HG03565 (cell line): Measurements from ENCODE around the gene PRKN.
"Not testable (repeated sequence)": the region's sequence is repeated elsewhere in the genome, so short reads cannot be mapped to it uniquely, and the experiment has no call there.

ENCODE experiments used
- ATAC-seq: cut with Tn5 transposase; IDR thresholded peaks from one replicate; pipeline ENCODE4 v1.9.1; 2021; ENCODE audit warnings: mild to moderate bottlenecking, moderate library complexity; ENCODE audit not compliant: unreplicated experiment

Gene PRKN

GRCh38 chr6:161833099-161833860 is 894.3 kb downstream of the PRKN start:
- ATAC-seq, result no peak

DNA sequence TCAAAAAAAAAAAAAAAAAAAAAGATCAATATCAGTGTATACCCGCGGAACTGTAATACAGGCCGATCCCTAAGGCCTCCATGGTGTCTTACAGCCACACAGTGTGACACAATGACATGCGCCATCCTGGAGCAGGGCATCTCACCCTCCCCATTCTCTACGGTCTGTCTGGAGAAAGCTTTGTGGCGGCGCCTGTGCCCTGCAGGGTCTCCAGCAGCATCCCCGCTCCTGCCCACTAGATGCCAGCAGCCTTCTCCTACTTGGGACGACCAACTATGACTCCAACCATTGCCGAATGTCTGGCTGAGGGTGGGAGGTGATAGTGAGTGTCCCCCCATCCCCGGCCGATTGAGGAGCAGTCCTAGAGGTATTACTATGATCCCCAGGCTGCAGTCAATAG is 894.9 kb downstream of the PRKN start:
- no peak for ATAC-seq

- ATAC-seq, result no peak
These were observed 896.5 kb downstream of the PRKN start for GRCh38 chr6:161830866-161831616.

GRCh38 chr6:161829291-161829729 is 898.3 kb downstream of the PRKN start:
- ATAC-seq, result no peak

DNA sequence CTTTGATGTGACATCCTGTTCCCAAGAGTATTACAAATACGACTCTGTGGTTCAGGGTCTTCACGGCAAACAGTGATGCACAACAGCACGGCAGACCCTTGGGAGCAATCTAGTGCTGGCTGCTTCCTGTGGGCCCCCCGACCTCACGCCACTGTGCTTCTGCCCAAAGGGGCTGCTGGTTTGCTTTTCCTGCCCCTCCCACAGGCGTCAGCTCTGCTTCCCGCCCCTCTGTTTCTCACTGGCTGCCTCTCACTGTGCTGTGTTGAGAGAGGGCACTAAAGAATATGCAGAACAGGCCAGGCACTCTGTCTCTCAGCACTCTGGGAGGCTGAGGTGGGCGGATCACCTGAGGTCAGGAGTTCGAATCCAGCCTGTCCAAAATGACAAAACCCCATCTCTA is 899.2 kb downstream of the PRKN start:
- no peak for ATAC-seq

DNA sequence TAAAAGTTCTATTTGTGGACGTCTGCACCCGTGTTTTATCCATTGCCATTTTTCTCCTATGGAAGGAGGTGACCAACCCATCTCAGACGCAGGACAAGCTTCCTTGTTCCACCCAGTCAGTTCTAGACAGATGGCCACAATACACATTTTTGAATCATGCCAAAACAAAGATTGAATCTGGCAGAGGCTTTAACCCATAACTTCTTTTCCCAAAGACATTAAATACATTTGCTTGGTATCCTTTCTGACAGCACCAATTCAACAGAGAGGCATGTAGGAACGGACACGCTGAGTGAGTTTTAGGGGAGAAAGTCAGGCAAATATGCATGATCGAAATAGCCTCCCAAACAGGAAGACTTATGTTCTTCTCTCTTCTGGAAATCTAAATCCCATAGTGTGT is 901.1 kb downstream of the PRKN start:
- ATAC-seq, result no peak

DNA sequence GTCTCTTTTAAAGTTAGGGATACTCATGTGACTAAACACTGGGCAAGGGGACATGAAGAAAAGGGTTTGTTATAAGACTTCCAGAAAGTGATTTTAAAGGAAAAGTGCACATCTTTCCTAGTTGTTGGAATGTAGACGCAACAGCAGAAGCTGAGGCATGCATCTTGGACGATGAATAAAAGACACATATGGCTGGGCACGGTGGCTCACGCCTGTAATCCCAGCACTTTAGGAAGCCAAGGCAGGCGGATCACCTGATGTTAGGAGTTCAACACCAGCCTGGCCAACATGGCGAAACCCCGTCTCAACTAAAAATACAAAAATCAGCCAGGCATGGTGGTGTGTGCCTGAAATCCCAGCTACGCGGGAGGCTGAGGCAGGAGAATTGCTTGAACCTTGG is 905.4 kb downstream of the PRKN start:
- not testable (repeated sequence) for ATAC-seq

GRCh38 chr6:161817881-161818280 is 909.7 kb downstream of the PRKN start:
- ATAC-seq, result no peak

DNA sequence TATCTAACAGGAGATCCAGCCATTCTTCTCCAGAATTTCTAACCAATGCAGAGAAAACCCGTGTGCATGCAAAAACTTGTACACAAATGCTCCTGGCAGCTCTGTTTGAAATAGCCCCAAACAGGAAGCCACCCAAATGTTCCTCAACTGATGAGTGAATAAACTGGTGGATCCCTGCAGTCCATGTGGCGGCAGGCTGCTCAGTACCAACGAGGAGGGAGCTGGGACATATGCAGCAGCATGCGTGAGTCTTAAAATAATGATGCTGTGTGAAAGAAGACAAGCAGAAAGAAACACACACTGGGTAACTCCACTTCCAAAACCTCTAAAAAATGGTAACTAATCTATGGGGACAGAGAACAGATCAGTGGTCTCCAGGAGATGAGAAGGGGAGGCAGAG is 911.6 kb downstream of the PRKN start:
- ATAC-seq, result no peak

DNA sequence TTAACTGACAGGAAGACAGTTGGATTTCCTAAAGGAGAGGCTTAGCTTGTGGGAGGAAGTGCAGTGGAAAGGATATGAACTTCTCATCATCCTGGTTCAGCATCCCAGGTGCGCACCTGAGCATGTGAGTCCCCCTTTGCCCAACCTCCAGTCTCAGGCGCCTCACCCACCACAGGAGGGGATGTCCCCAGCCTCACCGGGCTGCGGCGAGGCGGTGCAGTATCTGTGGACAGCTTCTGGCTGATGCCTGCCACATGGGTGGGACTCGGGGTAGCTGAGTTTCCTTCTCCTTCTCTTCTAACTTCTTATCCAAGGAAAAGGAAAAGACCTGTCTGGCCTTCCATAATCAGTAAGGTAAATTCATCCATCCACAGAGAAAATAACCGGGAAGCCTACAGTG is 914.4 kb downstream of the PRKN start:
- no peak for ATAC-seq

DNA sequence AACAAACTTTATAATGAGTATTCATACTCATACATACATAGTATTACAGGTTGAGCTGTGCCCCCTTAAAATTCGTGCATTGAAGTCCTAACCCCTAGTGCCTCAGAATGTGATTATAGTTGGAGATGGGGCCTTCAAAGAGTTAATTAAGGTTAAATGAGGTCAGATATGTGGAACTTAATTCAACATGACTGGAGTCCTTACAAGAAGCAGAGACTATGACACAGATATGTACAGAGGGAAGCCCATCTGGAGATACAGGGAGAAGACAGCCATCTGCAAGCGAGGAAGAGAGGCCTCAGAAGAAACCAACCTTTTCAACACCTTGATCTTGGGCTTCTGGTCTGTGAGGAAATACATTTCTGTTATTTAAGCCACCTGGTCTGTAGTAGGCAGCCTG is 917.6 kb downstream of the PRKN start:
- ATAC-seq, result no peak

DNA sequence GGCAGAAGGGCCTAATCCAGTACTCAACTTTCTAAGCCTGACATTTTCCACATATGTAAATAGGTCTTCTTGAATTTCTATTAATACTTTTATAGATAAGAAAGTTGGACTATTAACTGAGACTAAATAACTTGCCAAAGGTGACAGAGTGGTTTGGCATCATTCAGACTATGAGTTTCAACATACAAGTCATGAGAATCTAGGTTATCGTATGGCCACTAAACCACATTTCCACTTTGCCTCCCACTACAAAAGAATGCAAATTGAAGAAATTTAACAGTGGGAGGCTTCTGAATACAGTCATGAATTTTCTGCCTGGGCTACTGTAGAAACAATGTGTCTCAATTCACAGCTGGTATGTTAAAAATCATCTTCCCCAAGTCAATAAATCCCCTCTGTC is 922.7 kb downstream of the PRKN start:
- no peak for ATAC-seq

GRCh38 chr6:161803131-161803530 is 924.4 kb downstream of the PRKN start:
- no peak for ATAC-seq

DNA sequence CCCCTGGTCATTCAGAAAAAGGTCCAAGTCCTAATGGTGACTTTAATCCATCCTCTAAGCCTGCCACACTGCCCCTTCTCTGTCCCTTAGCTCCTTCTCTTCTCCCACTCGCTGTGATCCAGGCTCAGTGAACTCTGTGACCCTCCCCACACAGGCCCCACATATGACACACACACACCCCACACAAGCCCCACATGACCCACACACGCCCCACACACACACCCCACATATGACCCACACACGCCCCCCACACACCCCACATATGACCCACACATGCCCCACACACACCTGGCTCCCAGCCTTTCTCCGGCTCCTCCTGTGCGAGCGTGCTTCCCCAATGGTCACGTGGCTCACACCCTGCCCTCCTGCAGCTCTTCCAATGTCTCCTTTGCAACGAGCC is 925.3 kb downstream of the PRKN start:
- ATAC-seq, result no peak

- no peak for ATAC-seq
These were observed 928.6 kb downstream of the PRKN start for GRCh38 chr6:161798844-161799394.

DNA sequence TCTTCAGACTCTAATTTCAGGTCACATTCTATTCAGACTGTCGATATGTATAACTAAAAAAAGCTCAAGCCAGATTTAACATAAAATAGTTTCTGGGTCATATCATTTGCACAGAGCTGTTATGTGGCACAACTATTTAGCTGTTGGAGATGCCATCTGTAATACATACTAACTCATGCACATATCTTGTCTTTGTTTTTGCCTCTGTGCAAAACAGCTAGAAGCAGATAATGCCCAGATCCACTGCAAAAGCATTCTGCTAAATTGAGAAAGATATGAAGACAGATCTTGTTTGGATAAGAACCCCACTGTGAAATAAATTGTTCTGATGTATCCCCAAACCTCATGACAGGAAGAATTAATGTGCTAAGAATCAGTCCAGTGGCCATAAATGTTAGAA is 930.9 kb downstream of the PRKN start:
- no peak for ATAC-seq

- ATAC-seq, result no peak
These were observed 934.6 kb downstream of the PRKN start for GRCh38 chr6:161792851-161793493.

- ATAC-seq, result no peak
These were observed 939.0 kb downstream of the PRKN start for GRCh38 chr6:161788531-161788930.

DNA sequence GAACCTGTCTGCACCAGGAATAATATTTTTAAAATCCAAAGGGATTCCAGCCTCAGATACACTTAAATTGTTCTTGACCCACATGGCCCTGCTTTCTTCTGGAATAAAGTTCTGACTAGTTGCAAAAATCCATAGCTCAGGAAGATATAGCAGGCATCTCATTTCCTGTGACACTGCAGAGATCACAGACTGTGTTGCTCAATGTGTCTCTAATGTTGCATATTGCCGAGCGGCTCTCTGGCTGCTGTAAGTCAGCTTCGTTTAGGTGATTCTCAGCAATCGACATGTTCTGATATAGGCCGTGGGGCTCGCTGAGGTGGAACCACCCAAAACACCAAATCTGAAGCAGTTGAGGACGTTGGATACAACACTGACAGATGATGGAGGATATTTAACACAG is 955.4 kb downstream of the PRKN start:
- no peak for ATAC-seq

GRCh38 chr6:161761966-161762365 is 965.6 kb downstream of the PRKN start:
- ATAC-seq, result no peak

GRCh38 chr6:161755080-161755479 is 972.5 kb downstream of the PRKN start:
- ATAC-seq, result no peak

DNA sequence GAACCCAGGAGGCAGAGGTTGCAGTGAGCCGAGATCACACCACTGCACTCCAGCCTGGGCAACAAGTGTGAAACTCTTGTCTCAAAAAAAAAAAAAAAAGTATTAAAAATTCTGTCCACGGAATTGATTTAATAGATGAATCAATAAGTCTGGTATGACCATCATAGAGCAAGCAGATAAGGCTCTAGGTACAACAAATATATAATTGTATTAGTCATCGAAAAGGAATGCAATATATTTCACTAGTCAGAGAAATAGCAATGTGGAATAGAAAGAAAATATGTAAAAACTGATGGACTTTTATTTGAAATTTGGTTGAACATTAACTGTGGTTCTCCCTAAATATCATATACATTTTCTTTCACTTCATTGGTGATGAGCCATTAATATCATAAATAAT is 976.9 kb downstream of the PRKN start:
- ATAC-seq, result no peak
